DMS114 treated with DMSO at 0.1 percent for 48 hours (cell line): ENCODE measurements around the gene NDEL1.
A peak's percentile ranks its signal among the peaks of the same experiment; 100 is the strongest.

Experiments used
- DNase-seq: peaks from one replicate; lab custom pipeline; 2025; ENCODE audit not compliant: unreplicated experiment; lab: John Stamatoyannopoulos, UW

Gene NDEL1

DNA sequence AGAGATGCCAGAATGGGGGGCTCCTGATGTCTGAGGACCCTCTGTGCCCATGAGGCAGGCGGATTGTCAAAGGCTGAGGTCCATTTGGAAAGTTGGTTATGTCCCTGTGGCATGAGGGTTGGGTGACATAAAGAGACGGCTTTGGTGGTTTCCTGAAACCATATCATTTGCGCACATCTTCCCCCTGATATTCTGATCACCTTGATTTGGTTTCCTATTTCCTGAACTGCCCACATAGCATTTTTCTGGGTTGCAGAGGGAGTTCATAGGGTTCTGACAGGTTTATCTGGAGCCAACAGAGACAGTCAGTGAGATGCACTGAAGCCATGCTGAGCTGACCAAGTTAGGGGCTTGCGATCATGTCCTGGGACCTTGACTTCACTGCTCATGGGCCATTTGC is 22.4 kb upstream of the NDEL1 start:
- DNase-seq = no peak

- DNase-seq = no peak
Observed at GRCh38 chr17:8413938-8414337, 21.7 kb upstream of the NDEL1 start.

- DNase-seq = no peak
Observed at GRCh38 chr17:8417806-8418205, 17.9 kb upstream of the NDEL1 start.

DNA sequence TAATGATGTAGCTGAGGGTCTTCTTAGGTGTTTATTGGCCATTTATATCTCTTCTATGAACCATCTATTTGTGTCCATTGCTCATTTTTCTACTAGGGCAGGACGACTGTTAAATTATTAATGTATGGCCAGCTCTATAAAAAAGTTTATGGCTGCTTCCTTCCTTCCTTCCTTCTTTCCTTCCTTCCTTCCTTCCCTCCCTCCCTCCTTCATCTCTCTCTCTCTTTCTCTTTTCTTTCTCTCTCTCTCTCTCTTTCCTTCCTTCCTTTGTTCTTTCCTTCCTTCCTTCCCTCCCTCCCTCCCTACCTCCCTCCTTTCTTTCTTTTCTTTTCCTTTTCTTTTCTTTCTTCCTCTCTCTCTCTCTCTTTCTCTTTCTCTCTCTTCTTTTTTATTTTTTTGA is 17.2 kb upstream of the NDEL1 start:
- no peak for DNase-seq

- DNase-seq = no peak
Observed at GRCh38 chr17:8419305-8419704, 16.4 kb upstream of the NDEL1 start.

GRCh38 chr17:8420041-8420934 is 15.4 kb upstream of the NDEL1 start:
- DNase-seq = no peak

- DNase-seq = no peak
Observed at GRCh38 chr17:8421571-8421970, 14.1 kb upstream of the NDEL1 start.

GRCh38 chr17:8426094-8426720 is 9.5 kb upstream of the NDEL1 start:
- no peak for DNase-seq

- no peak for DNase-seq
Observed at GRCh38 chr17:8426802-8427201, 8.9 kb upstream of the NDEL1 start.

GRCh38 chr17:8430966-8431365 is 4.7 kb upstream of the NDEL1 start:
- no peak for DNase-seq

DNA sequence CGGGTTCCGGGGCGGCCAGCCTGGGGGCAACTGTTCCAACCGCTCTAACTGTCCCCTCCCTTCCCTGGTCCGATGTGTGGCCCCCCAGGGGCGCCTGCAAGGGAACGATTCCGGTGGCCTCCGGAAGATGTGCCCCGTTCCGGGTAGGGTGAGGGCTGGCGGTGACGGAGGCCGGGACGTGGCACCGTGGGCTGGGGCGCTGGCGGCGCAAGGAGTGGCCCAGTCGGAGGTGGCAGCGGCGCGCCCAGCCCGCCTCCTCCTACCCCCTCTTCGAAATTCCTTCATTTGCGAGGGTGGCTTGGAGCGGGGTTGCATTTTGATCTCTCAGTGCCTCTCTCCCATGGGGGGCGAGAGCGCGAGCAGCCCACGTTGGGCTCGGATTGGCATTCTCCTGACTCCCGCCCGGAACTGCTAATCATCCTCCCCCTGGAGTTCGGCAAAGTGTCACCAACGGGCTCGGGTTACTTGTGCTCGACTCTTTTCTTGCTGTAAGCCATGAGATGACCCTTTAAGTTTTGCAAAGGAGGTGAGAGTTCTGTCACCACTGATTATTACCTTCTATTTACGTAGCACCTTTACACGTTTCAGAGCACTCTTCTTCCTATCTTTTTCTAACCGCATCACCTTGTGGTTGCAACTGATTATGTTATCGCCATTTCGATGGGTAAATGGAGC is 622 bp downstream of the NDEL1 start:
- peak; percentile 24 for DNase-seq

- no peak for DNase-seq
Observed at GRCh38 chr17:8436844-8437171, 1.1 kb downstream of the NDEL1 start.

DNA sequence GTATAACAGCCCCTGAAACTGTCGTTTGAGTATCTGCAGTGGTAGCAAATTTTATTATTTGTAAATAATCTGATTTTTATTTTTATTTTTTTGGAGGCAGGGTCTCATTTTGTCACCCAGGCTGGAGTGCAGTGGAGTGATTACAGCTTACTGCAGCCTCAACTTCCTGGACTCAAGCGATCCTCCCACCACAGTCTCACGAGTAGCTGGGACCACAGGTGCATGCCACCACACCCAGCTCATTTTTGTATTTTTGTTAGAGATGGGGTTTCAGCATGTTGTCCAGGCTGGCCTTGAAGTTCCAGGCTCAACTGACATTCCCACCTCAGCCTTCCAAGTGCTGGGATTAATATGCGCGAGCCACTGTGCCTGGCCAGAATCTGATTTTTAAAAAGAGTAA is 2.8 kb downstream of the NDEL1 start:
- no peak for DNase-seq

DNA sequence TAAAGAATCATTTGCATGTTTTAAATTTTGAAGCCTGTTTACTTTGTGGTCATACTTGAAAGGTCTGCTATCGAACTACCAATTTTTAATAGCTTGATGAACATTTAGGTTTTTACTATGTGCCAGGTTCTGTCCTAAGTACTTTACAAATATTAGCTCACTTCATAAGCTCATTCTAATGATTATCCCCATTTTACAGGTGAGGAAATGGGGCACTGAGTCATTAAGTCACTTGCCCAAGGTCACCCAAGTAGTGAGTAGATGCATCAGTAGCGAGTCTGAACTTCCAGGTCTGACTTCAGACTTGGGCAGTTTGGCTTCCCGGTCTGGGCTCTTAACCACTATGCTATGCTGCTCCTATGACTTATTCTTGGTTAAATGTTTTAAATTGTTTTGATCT is 4.0 kb downstream of the NDEL1 start:
- DNase-seq = no peak

DNA sequence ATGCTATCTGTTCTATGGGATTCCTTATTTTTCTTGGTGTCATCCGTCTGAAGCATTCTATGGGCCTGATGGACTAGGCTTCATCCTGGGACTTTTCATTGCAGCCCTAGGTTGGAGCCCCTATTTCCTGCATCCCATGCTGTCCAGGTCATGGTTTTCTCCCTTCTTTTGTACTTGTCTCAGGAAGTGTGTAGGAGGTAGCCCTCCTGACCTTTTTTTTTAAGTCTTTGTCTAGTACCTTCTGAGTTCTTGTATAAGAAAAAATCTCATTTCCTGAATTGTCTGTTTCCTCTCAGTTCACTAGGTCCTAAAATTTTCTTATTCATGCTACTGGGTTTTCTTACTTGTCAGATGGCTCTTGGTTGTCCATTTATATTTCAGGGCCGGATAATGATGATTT is 6.0 kb downstream of the NDEL1 start:
- no peak for DNase-seq

DNA sequence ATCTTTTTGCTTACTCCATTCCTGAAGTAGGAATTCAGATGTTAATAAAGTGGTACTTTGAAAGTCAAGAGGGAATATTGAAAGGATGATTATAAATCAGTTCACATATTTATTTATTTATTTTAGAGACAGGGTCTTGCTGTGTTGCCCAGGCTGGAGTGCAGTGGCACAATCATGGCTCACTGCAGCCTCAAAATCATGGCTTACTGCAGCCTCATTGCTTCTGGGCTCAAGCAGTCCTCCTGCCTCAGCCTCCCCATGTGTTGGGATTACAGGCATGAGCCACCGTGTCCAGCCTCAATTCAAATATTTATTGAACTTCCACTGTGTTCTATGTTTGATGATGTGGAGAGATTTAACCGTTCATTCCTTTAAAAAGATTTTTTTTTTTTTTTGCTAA is 6.6 kb downstream of the NDEL1 start:
- DNase-seq = no peak

DNA sequence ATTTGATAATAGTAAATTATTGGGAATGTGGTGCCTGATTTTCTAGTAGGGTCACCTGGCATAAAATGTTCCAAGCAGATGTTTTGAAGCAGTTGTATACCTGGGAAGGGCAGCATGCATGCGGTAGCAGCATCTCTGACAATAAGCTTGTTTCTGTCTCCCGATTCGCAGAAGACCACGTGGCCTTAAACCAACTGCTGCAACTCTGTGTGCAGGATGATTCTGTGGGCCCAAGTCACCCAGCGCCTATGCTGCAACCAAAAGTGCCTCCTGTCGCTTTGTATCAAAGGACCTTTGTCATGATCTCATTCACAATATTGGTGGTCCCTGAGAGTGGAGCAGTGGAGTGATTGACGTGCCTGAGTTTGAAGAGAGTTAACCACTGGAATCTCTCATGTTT is 8.1 kb downstream of the NDEL1 start:
- DNase-seq = no peak

DNA sequence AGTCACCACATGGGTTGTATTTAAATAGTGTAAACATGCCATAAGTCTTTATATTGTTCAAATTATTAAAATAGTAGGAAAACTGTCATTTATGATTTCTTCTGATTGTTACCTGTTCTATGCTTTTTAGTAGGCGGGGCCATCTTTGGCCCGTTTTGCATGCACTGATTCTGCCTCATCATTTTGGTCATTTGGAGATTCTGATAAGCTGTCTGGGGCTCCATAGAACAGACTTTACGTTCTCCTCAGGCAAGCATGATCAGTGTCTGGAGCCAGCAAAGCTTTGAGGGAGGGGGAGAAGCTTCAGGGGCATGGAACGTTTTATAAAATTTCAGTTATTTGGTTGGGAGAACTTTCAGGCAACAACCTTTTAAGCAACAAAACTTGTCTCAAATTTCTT is 8.8 kb downstream of the NDEL1 start:
- no peak for DNase-seq

GRCh38 chr17:8445536-8445935 is 9.9 kb downstream of the NDEL1 start:
- no peak for DNase-seq

GRCh38 chr17:8447799-8448198 is 12.1 kb downstream of the NDEL1 start:
- DNase-seq = no peak

- DNase-seq = no peak
Observed at GRCh38 chr17:8448310-8448709, 12.6 kb downstream of the NDEL1 start.

DNA sequence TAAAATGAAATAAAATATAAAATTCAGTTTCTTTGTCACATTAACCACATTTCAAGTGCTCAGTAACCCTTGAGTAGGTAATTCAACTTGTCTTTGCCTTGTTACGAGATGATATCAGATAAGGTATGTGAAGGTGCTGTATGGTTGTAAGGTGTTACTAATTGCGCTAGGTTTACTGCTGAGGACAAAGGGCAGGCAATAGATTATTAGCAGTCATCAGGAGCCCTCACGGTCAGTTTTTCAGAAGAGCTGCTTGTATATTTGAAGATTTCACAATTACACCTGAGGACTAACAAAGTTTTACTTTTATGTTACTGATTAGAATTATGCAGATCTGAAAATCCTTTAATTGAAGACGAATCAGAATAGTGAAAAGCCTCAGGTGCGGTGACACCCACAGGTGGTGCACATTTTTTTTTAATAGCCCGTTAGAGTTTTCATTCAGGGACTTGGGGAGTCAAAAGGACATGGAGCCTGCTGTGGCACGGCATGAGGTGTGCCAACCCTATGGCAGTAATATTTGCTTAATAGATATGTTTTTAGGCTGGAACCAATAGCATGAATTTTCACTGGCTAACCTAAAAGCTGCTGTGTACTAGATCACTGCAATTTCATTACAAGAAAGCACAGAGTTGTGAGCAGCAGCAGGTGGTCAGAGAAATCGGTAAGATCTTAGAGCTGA is 16.4 kb downstream of the NDEL1 start:
- DNase-seq = no peak
